GM19468 (cell line): ENCODE data around the gene MAPK4.
"Not testable (repeated sequence)": the region's sequence is repeated elsewhere in the genome, so short reads cannot be mapped to it uniquely, and the experiment has no call there.

ENCODE experiments used
- ATAC-seq: cut with Tn5 transposase; IDR thresholded peaks from one replicate; pipeline ENCODE4 v1.9.1; 2021; ENCODE audit warnings: mild to moderate bottlenecking, moderate library complexity, moderate number of reproducible peaks; ENCODE audit not compliant: unreplicated experiment; ENCODE audit errors: extremely low read depth

MAPK4 gene

GRCh38 chr18:50559752-50560680 is at the start of gene MAPK4:
MAPK4 (plus strand) TSS chr18:50560087; CDS start chr18:50663959, 103,872 bp downstream.
- no peak for ATAC-seq

GRCh38 chr18:50517277-50517676 is 42.6 kb upstream of the MAPK4 start:
- ATAC-seq: not testable (repeated sequence)

- no peak for ATAC-seq
Measured at GRCh38 chr18:50518787-50519546, 40.9 kb upstream of the MAPK4 start.

GRCh38 chr18:50523165-50523564 is 36.7 kb upstream of the MAPK4 start:
- ATAC-seq: no peak

- no peak for ATAC-seq
Measured at GRCh38 chr18:50527636-50528307, 32.1 kb upstream of the MAPK4 start.

- no peak for ATAC-seq
Measured at GRCh38 chr18:50528806-50529205, 31.1 kb upstream of the MAPK4 start.

- ATAC-seq: not testable (repeated sequence)
Measured at GRCh38 chr18:50533822-50534221, 26.1 kb upstream of the MAPK4 start.

- ATAC-seq: not testable (repeated sequence)
Measured at GRCh38 chr18:50544476-50544875, 15.4 kb upstream of the MAPK4 start.

GRCh38 chr18:50545936-50546335 is 14.0 kb upstream of the MAPK4 start:
- ATAC-seq: no peak

- no peak for ATAC-seq
Measured at GRCh38 chr18:50548160-50548559, 11.7 kb upstream of the MAPK4 start.

- not testable (repeated sequence) for ATAC-seq
Measured at GRCh38 chr18:50551651-50552050, 8.2 kb upstream of the MAPK4 start.

GRCh38 chr18:50558157-50558556 is 1.7 kb upstream of the MAPK4 start:
- no peak for ATAC-seq

- no peak for ATAC-seq
Measured at GRCh38 chr18:50558948-50559751, 737 bp upstream of the MAPK4 start.

- no peak for ATAC-seq
Measured at GRCh38 chr18:50560681-50561629, 1.1 kb downstream of the MAPK4 start.

GRCh38 chr18:50562258-50562657 is 2.4 kb downstream of the MAPK4 start:
- not testable (repeated sequence) for ATAC-seq

GRCh38 chr18:50562686-50563085 is 2.8 kb downstream of the MAPK4 start:
- ATAC-seq: no peak

- ATAC-seq: no peak
Measured at GRCh38 chr18:50563376-50563775, 3.5 kb downstream of the MAPK4 start.

GRCh38 chr18:50569930-50570329 is 10.0 kb downstream of the MAPK4 start:
- ATAC-seq: no peak

GRCh38 chr18:50571606-50572005 is 11.7 kb downstream of the MAPK4 start:
- ATAC-seq: no peak
